HepG2 (cell line): Measurements from ENCODE around the gene PNPLA2. TPM values are rescaled to one million over a fixed set of nuclear protein-coding genes. Genes with fewer than 3 reads are reported as not detected.

Source experiments
- ATAC-seq: fragments of 200-7000 bp; cut with Tn5 transposase; 3 replicates; pipeline ENCODE4 v1.9.1; 2020; ENCODE audit warnings: mild to moderate bottlenecking, moderate library complexity
- BruUV-seq: library from RNA; stranded (reverse); fragments of 400-500 nt; replicated peaks from 2 replicates; lab custom pipeline; 2021; lab: Mats Ljungman, UMichigan
- CTCF ChIA-PET: fragments of 300-600 bp; formaldehyde crosslinking; extraction: SDS; loops from one replicate; lab custom pipeline; 2021; ENCODE audit warnings: low total read pairs, inconsistent platforms, low intra/inter-chr PET ratio; lab: Yijun Ruan, JAX
- POLR2A ChIA-PET: fragments of 350-600 bp; sonication (Branson Sonifier 250); formaldehyde crosslinking; loops from one replicate; lab custom pipeline; 2020; ENCODE audit warnings: antibody characterized with exemption, inconsistent platforms; lab: Yijun Ruan, JAX
- DNase-seq: peaks from one replicate; pipeline ENCODE4 v3.0.0-alpha.2; 2015; ENCODE audit warnings: low spot score
- FAIRE-seq: peaks from 3 replicates; lab custom pipeline; 2011; peaks lifted over from hg19 to GRCh38; lab: Jason Lieb, UNC
- H2AFZ ChIP-seq: one replicate; pipeline ENCODE4 v1.6.1; 2011; ENCODE audit warnings: low read length, inconsistent platforms
- H3K27ac ChIP-seq: fragments of 300-600 bp; 3 replicates; pipeline ENCODE4 v1.8.0; 2011; ENCODE audit warnings: mixed run types, mild to moderate bottlenecking, mixed read lengths, low read length, inconsistent platforms; ENCODE audit not compliant: insufficient read depth; ENCODE audit errors: extremely low read length
- H3K27me3 ChIP-seq, 2 experiments: fragments of 200-600 bp in 1 of 2; 2 replicates in 1 of 2; 3 replicates in 1 of 2; pipeline versions ENCODE4 v1.6.0 to v1.8.0; 2011; ENCODE audit warnings: low read length in 2 of 2, mild to moderate bottlenecking in 2 of 2, moderate library complexity in 2 of 2, inconsistent platforms in 1 of 2; ENCODE audit not compliant: insufficient read depth in 2 of 2, control insufficient read depth in 1 of 2
- H3K36me3 ChIP-seq, 2 experiments: fragments of 200-600 bp in 1 of 2; replicated peaks in 1 of 2; 2 replicates in 1 of 2; 3 replicates in 1 of 2; pipeline versions ENCODE4 v1.5.1 to v1.8.0; 2011; ENCODE audit warnings: low read length in 2 of 2, inconsistent platforms in 1 of 2; ENCODE audit not compliant: insufficient read depth in 2 of 2, control insufficient read depth in 1 of 2
- H3K4me1 ChIP-seq: 2 replicates; pipeline ENCODE4 v1.5.1; 2012; ENCODE audit warnings: low read length, inconsistent platforms; ENCODE audit not compliant: insufficient read depth
- H3K4me2 ChIP-seq: 2 replicates; pipeline ENCODE4 v1.6.0; 2011; ENCODE audit warnings: low read depth, low read length, inconsistent platforms
- H3K4me3 ChIP-seq, 3 experiments: fragments of 200-600 bp in 1 of 3; sonication (generic), shearing (Covaris generic) in 1 of 3; replicated peaks in 1 of 3; 2 replicates each; pipeline ENCODE4 v1.5.1; 2011 to 2016; ENCODE audit warnings: low read length in 3 of 3, inconsistent platforms in 2 of 3, low read depth in 2 of 3, mild to moderate bottlenecking in 2 of 3, control low read depth in 1 of 3, mixed read lengths in 1 of 3; ENCODE audit not compliant: insufficient read depth in 1 of 3
- H3K79me2 ChIP-seq: one replicate; pipeline ENCODE4 v1.6.1; 2011; ENCODE audit warnings: low read length, inconsistent platforms; ENCODE audit not compliant: insufficient read depth
- H3K9ac ChIP-seq: 2 replicates; pipeline ENCODE4 v1.6.0; 2011; ENCODE audit warnings: mild to moderate bottlenecking, low read depth, low read length, inconsistent platforms; ENCODE audit not compliant: insufficient read depth
- H3K9me3 ChIP-seq: 2 replicates; pipeline ENCODE4 v1.5.1; 2012; ENCODE audit warnings: mild to moderate bottlenecking, low read length
- H4K20me1 ChIP-seq: 2 replicates; pipeline ENCODE4 v1.6.0; 2011; ENCODE audit warnings: inconsistent platforms, mild to moderate bottlenecking, low read length, moderate library complexity; ENCODE audit not compliant: insufficient read depth
- AGO2 ChIP-seq: fragments of 200-400 bp; formaldehyde crosslinking; optimal IDR thresholded peaks from 2 replicates; pipeline ENCODE3; 2017; ENCODE audit warnings: mild to moderate bottlenecking, low read depth, low read length, moderate library complexity
- CREB3 ChIP-seq: sonication (generic); formaldehyde crosslinking; IDR thresholded peaks from 2 replicates; pipeline ENCODE4 v1.5.0; 2020; ENCODE audit warnings: missing genetic modification reagents
- HNF4G ChIP-seq, 2 experiments: sonication (generic) in 1 of 2; formaldehyde crosslinking in 1 of 2; IDR thresholded peaks; 2 replicates each; pipeline versions ENCODE4 v1.4.0 to v1.6.1; 2011 to 2020; ENCODE audit warnings: borderline replicate concordance in 2 of 2, low read depth in 2 of 2, mild to moderate bottlenecking in 2 of 2, low read length in 1 of 2, missing genetic modification reagents in 1 of 2, moderate library complexity in 1 of 2
- MLX ChIP-seq: IDR thresholded peaks from 2 replicates; pipeline ENCODE4 v1.6.1; 2016
- MXD4 ChIP-seq: IDR thresholded peaks from 2 replicates; pipeline ENCODE4 v1.6.1; 2016; ENCODE audit warnings: mild to moderate bottlenecking, missing biosample characterization, missing genetic modification reagents
- NCOA1 ChIP-seq: sonication (generic); formaldehyde crosslinking; IDR thresholded peaks from 2 replicates; pipeline ENCODE4 v1.9.0; 2021; ENCODE audit warnings: missing genetic modification reagents
- ONECUT2 ChIP-seq: sonication (generic); formaldehyde crosslinking; IDR thresholded peaks from 2 replicates; pipeline ENCODE4 v1.4.0; 2020; ENCODE audit warnings: missing genetic modification reagents
- TEAD3 ChIP-seq: optimal IDR thresholded peaks from 2 replicates; pipeline ENCODE3; 2016; ENCODE audit warnings: borderline replicate concordance
- ZBTB14 ChIP-seq: sonication (generic); formaldehyde crosslinking; IDR thresholded peaks from 2 replicates; pipeline ENCODE4 v1.4.0; 2020; ENCODE audit warnings: missing genetic modification reagents
- ZNF446 ChIP-seq: sonication (generic); formaldehyde crosslinking; IDR thresholded peaks from 2 replicates; pipeline ENCODE4 v1.5.0; 2020; ENCODE audit warnings: mild to moderate bottlenecking, missing genetic modification reagents
- ZNF569 ChIP-seq: sonication (generic); formaldehyde crosslinking; IDR thresholded peaks from 2 replicates; pipeline ENCODE4 v1.5.0; 2020; ENCODE audit warnings: mild to moderate bottlenecking, missing genetic modification reagents, moderate library complexity, borderline replicate concordance
- WGBS: methylation state at CpG from one replicate; pipeline ENCODE4 v1.1.6; 2017; ENCODE audit warnings: low lambda C conversion rate; 5-methylcytosine and 5-hydroxymethylcytosine counted together
- in situ Hi-C: cut with HindIII; loops from 2 replicates; pipeline ENCODE4 v1.10.0; 2017; ENCODE audit warnings: low pct_unique_long_range_greater_than_20kb; ENCODE audit not compliant: extremely low pct_ligation_motif_present
- intact Hi-C: fragments of 100-400 bp; cut with micrococcal nuclease; formaldehyde crosslinking; loops from one replicate; pipeline ENCODE4 v1.10.0; 2022; ENCODE audit not compliant: unreplicated experiment
- polyA plus RNA-seq, 8 experiments: library from polyadenylated mRNA; depleted of rRNA in 3 of 8; stranded (reverse) in 7 of 8; unstranded in 1 of 8; fragments of >200 nt; fragmentation: Illumina TruSeq in 4 of 8; extraction: Trizol in 4 of 8; gene quantifications; 2 replicates each; pipeline versions ENCODE4 v1.2.1 to v1.2.3, GENCODE V29; 2011 to 2016; ENCODE audit warnings: low read depth in 4 of 8, missing spikeins in 1 of 8, mixed read lengths in 1 of 8; ENCODE audit not compliant: insufficient read depth in 1 of 8
- total RNA-seq, 5 experiments: library from RNA; depleted of rRNA; stranded (reverse); fragments of >200 nt; fragmentation: Illumina TruSeq; extraction: Trizol; gene quantifications; 2 replicates each; pipeline ENCODE4 v1.2.3, GENCODE V29; 2016; ENCODE audit warnings: low read depth in 1 of 5
- TF ChIP-seq, protein P1 (sequence below): sonication (generic); formaldehyde crosslinking; IDR thresholded peaks from 2 replicates; pipeline ENCODE4 v1.5.0; 2020; ENCODE audit warnings: mild to moderate bottlenecking, missing genetic modification reagents
- TF ChIP-seq, protein P2 (sequence below), 2 experiments: sonication (generic) in 1 of 2; formaldehyde crosslinking in 1 of 2; IDR thresholded peaks; 2 replicates each; pipeline versions ENCODE4 v1.5.1 to v1.6.1; 2011 to 2020; ENCODE audit warnings: borderline replicate concordance in 1 of 2, low read depth in 1 of 2, low read length in 1 of 2, mild to moderate bottlenecking in 1 of 2, missing genetic modification reagents in 1 of 2, moderate library complexity in 1 of 2
- TF ChIP-seq, protein P3 (sequence below): sonication (generic); formaldehyde crosslinking; IDR thresholded peaks from 2 replicates; pipeline ENCODE4 v1.4.0; 2020; ENCODE audit warnings: missing genetic modification reagents, low read depth, mild to moderate bottlenecking, borderline replicate concordance

Gene PNPLA2
- total and polyA plus RNA-seq, 2 of the 13 experiments (the other 11 are each of a cell fraction or from before 2014, with no cell fraction given) = 10.5 to 43.2 TPM

DNA sequence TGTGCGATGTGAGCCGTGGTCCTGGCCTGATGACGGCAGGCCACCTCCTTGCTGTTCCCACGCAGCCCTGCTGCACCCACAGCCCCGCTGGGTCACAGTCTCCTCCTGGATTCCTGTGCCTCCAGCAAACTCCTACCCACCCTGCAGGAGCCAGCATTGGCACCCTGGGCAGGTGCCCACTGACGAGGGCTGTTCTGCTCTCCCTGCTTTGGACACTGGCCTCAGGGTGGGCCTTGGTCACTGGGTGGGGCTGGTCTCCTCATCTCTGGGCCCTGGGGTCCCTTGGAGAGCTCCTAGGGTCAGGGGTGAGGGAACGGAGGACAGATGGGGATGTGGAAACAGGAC, 36.6 kb downstream of the PNPLA2 start (continued):
- no peak for TF ChIP-seq ZBTB14
- no peak for TF ChIP-seq TEAD3 (CRISPR knock-in tag)
- TF ChIP-seq NCOA1 (CRISPR knock-in tag) = no peak
- no peak for TF ChIP-seq HNF4G (IDR thresholded peaks at IDR 0.05; ENCODE audit: borderline replicate concordance, low read depth, low read length)
- TF ChIP-seq HNF4G (CRISPR knock-in tag; IDR thresholded peaks at IDR 0.05; ENCODE audit: borderline replicate concordance, low read depth) = no peak
- no peak for TF ChIP-seq ZNF569 (CRISPR knock-in tag)
- no peak for TF ChIP-seq CREB3 (CRISPR knock-in tag)
- TF ChIP-seq MXD4 (CRISPR knock-in tag) = no peak
- TF ChIP-seq ONECUT2 (CRISPR knock-in tag) = no peak

- FAIRE-seq (no peak), DNase-seq (no peak), ATAC-seq (no peak)
- intact Hi-C loops (no loop called here), in situ Hi-C loops (no loop called here)
- H3K4me3 ChIP-seq = no peak overlapping the region
- no peaks in the 10 kb centered on the region for H3K27me3 ChIP-seq
- no peak overlapping the region for H3K27ac ChIP-seq
- no peaks in the 10 kb centered on the region; the same call in 1 of the 2 replicates for H4K20me1 ChIP-seq
- no peak overlapping the region for H2AFZ ChIP-seq
- no peaks in the 10 kb centered on the region for H3K79me2 ChIP-seq
- no peak overlapping the region for H3K4me2 ChIP-seq
- H3K9ac ChIP-seq = no peak overlapping the region
- no TSS peak for BruUV-seq
- no CpG with 5 or more reads among the region's 12 CpGs for WGBS
- no peaks in the 10 kb centered on the region for H3K9me3 ChIP-seq
- ChIA-PET CTCF (no interaction called here), POLR2A (interaction anchor here (1.4 to 1.7 kb wide), 2 partner anchors 30 to 36 kb away, joined by 3 to 4 read pairs; no protein-coding TSS in a partner anchor)
- H3K4me1 ChIP-seq = no peaks in the 10 kb centered on the region
- no peaks in the 10 kb centered on the region for H3K36me3 ChIP-seq
- TF ChIP-seq, protein P1, sequence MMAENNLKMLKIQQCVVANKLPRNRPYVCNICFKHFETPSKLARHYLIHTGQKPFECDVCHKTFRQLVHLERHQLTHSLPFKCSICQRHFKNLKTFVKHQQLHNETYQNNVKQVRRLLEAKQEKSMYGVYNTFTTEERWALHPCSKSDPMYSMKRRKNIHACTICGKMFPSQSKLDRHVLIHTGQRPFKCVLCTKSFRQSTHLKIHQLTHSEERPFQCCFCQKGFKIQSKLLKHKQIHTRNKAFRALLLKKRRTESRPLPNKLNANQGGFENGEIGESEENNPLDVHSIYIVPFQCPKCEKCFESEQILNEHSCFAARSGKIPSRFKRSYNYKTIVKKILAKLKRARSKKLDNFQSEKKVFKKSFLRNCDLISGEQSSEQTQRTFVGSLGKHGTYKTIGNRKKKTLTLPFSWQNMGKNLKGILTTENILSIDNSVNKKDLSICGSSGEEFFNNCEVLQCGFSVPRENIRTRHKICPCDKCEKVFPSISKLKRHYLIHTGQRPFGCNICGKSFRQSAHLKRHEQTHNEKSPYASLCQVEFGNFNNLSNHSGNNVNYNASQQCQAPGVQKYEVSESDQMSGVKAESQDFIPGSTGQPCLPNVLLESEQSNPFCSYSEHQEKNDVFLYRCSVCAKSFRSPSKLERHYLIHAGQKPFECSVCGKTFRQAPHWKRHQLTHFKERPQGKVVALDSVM (CRISPR knock-in tag) = no peak
- TF ChIP-seq ZNF446 (CRISPR knock-in tag) (no peak), AGO2 (peak; percentile 21), MLX (CRISPR knock-in tag) (no peak)
- TF ChIP-seq, protein P2, sequence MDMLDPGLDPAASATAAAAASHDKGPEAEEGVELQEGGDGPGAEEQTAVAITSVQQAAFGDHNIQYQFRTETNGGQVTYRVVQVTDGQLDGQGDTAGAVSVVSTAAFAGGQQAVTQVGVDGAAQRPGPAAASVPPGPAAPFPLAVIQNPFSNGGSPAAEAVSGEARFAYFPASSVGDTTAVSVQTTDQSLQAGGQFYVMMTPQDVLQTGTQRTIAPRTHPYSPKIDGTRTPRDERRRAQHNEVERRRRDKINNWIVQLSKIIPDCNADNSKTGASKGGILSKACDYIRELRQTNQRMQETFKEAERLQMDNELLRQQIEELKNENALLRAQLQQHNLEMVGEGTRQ (IDR thresholded peaks at IDR 0.05; ENCODE audit: low read depth, low read length) = no peak
- TF ChIP-seq, protein P2 (CRISPR knock-in tag; IDR thresholded peaks at IDR 0.05; ENCODE audit: borderline replicate concordance) = no peak
- TF ChIP-seq, protein P3, sequence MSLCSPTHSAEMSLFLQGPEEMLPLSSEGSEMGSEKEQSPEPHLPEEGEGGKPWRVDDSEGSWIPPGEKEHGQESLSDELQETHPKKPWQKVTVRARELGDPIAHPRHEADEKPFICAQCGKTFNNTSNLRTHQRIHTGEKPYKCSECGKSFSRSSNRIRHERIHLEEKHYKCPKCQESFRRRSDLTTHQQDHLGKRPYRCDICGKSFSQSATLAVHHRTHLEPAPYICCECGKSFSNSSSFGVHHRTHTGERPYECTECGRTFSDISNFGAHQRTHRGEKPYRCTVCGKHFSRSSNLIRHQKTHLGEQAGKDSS (CRISPR knock-in tag) = no peak
Observed at GRCh38 chr11:855796-856195, 37.1 kb downstream of the PNPLA2 start.
